ENCODE results near the gene AKAP13.

DNA sequence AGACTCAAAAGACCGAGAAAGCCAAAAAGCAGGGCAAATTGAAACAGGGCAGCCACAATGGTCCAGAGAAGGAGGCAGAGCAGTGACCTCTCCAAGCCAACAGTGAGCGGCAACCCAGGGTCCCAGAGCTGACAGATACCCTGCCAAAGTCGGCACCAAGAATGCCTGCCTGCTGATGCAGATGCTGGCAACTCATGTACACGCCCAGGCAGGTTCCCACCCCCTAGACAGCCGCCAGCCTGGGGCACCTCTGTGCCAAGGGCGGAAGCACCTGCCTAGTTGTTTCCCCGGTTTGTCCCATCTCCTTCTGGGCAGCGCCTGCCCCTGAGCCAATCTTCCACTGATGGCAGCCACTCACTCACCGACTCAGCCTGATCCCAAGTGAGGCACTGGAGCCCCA lies 392.3 kb downstream of the AKAP13 start:
- TF ChIP-seq, protein P1, sequence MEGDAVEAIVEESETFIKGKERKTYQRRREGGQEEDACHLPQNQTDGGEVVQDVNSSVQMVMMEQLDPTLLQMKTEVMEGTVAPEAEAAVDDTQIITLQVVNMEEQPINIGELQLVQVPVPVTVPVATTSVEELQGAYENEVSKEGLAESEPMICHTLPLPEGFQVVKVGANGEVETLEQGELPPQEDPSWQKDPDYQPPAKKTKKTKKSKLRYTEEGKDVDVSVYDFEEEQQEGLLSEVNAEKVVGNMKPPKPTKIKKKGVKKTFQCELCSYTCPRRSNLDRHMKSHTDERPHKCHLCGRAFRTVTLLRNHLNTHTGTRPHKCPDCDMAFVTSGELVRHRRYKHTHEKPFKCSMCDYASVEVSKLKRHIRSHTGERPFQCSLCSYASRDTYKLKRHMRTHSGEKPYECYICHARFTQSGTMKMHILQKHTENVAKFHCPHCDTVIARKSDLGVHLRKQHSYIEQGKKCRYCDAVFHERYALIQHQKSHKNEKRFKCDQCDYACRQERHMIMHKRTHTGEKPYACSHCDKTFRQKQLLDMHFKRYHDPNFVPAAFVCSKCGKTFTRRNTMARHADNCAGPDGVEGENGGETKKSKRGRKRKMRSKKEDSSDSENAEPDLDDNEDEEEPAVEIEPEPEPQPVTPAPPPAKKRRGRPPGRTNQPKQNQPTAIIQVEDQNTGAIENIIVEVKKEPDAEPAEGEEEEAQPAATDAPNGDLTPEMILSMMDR (IDR thresholded peaks at IDR 0.05) = no peak
- no peak for TF ChIP-seq POLR2A (IDR thresholded peaks at IDR 0.05)

Data from esophagus squamous epithelium (tissue), 4 donors.